HG03469 (cell line): ENCODE results near the gene RPL37A.
"Not testable (repeated sequence)": the region's sequence is repeated elsewhere in the genome, so short reads cannot be mapped to it uniquely, and the experiment has no call there.

Experiments used
- ATAC-seq: cut with Tn5 transposase; IDR thresholded peaks from one replicate; pipeline ENCODE4 v1.9.1; 2021; ENCODE audit warnings: mild to moderate bottlenecking, moderate library complexity, moderate number of reproducible peaks; ENCODE audit not compliant: unreplicated experiment

The RPL37A gene

DNA sequence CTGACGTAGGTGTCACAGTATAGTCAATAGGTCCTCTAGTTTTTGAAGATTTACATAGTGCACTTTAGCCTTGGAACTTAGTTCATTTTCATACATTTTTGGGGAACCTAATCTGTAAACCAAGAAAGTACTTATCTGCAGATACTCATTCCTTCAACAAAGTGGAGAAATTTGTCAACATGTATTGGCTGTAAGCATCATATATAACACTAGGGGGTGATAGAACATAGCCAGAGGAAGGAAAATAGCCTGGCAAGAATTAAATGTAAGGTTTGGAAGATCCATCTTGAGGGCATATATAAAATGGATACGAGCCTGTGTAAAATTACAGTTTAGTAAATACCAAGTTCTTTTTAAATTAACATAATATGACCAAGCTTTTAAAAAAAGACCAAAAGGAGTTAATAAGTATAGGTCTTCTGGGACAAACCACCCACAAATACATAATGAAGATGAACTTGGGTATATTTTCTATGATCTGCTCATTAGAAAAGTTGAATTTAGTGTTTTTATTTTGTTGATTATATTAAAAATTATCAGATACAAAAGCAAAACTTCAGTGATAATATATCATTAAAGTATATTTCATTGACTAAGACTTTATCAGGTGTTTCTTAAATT, 18.2 kb downstream of the RPL37A start:
- ATAC-seq, result no peak

DNA sequence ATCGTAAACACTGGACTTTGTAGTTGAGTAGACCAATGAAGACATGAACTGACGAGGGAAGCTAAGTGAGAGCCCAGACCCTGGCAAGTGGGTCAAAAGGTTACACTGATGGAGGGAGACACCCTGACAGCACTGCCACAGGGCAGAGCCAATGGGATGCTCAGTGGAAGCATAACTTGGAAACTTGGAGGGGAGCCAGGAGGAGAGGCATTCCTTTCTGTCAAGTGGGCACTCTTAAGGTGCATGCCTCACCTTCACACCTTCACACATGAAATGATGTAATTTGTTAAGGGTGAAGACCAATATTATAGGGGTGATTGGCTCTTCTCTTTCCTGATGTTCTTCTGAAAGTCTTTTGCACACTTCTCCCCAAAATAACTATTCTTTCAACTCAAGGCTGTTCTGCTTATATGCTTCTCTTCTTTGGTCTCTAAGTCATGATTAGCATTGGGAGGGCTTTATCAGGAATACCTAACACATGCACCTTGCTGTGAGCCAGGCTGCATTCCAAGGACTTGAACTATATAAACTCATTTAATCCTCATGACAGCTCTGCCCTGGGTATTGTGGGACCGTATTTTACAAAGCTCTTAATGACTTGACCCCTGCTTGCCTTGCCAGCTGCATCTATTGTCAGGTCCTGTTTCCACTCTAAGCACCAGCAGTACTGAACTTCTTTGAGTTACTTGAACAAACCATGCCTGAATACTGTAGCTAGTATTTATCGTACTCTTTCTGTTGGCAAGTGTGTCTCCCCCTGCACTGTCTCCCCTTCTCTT, 19.0 kb downstream of the RPL37A start:
- ATAC-seq, result no peak

DNA sequence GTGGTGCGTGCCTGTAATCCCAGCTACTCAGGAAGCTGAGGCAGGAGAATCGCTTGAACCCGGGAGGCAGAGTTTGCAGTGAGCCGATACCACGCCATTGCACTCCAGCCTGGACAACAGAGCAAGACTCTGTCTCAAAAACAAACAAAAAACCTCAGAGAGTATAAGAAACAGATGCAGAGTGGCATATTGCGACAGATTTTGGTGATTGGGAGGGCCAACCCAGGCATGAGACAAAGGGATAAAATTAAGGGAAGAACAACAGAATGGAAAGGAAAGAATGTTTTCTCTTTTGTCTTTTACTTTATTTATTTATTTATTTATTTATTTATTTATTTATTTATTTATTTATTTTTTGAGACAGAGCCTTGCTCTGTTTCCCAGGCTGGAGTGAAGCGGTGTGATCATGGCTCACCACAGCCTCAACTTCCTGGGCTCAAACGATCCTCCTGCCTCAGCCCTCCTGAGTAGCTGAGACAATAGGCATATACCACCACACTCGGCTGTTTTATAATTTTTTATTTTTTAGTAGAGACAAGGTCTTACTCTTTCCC, 20.0 kb downstream of the RPL37A start:
- ATAC-seq, result not testable (repeated sequence)

DNA sequence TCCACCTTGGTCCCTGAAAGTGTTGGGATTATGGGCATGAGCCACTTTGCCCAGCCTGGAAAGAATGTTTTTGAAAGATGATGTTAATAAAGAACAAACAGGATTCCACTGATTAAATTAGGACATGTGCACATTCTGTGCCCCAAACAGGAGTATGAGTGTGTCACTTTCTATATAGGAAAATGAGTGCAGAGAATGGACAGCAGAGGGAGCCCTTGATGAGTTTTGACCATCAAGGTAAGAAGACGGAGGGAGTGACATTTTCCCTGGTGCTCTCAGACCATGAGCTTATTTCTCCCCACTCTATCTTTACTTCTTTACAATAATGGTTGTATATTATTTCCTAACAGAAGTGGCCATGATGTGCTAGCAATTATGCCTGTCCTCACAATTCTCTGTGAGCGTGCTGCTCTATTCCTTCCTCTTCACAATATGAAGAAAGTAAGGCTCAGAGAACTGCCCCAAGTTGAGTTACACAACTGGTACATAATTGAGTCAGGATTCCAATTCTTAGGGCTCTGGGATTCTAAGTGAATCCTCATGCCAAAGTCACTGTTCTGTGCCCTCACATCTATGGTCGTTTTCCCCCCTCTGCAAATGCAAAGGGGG, 20.6 kb downstream of the RPL37A start:
- ATAC-seq, result no peak

DNA sequence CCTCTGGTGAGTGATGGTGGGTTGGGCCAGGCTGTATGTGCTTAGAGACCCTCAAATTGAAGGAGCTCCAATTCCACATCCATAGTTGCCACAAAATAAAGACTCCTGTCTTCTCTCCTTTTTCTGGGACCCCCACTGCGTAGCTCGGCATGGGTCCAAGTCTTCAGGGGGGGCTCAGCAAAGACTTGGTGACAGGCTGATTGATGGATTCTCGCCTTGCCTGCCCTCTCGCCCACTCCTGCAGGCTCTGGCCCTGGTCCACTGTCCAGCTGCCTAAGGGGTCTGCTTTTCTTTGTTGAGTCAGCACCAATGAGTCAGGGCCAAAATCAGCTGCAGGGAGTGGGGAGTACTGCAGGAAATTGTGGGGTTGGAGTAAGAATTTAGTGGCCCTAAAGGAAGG, 21.5 kb downstream of the RPL37A start:
- no peak for ATAC-seq

DNA sequence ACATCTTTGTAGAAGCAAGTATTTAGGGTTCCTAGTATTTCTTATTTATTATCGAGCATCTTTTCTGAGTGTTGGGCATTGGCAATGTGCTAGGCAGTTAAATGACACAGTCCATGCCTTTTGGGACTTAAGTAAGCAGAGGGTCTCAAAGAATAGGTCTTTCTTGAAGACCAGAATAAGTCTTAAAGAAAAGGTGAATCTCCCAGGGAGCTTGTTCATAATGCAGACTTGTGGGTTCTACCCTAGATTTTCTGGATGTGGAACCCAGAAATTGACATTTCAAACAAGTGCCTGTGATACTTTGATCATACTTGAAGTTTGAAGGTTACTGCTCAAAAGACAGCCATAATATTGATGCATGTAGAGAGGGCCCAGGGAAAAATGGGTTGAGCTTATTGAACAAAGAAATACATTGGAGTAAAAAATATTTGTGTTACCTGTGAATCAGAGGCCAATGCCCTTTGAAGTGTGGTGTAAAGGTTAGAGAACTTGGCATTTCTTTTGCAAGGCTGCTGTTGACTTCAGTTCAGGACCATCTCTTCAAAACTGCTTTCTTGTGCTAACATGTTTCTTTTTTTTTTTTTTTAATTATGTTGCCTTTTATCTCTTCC, 24.4 kb downstream of the RPL37A start:
- ATAC-seq, result no peak

DNA sequence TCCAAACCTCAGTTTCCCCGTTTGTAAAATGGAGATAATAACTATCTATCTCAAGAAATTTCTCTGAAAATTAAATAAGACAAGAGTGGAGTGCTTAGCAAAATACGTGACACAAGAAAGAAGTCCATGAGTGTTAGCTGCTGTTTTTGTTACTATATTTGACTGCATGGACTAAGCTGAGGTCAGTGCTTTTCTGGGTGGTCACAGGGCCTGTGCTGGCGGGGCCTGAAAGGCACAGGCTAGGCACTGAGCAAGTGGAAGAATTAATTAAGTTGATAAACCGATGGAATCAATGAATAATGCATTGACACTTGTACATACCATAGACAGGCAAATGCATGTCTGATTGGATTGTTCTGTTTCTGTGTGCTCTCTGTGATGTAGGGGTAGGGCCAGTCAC, 27.3 kb downstream of the RPL37A start:
- no peak for ATAC-seq

DNA sequence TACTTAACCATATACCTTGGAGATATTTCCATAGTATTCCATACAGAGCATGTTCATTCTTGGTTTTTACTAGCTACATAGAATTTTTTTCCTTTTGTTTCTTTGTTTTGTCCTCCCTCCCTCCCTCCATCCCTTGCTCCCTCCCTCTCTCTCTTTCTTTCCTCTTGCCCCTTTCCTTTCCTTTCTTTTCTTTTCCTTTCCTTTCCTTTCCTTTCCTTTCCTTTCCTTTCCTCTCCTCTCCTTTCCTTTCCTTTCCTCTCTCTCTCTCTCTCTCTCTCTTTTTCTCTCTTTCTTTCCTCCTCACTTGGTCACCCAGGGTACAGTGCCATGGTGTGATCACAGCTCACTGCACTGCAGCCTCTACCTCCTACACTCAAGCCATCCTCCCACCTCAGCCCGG, 28.3 kb downstream of the RPL37A start:
- no peak for ATAC-seq

DNA sequence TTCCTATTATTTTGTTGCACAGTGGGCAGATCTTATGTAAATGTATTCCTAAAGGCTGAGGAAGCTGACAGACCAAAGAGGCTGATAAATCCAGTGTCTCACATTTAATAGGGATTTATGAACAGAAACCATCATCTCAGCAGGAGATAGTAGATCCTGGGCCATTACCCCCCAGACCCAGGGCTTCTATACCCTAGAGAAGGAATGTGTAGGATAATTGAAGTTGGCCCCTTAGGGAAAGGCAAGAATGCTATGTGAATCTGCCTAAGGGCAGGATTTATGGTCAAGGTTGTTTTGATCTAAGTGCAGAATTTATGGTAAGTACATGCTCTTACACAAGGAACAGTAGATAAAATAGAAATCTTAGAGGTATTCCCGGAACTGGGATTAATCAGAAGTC, 29.0 kb downstream of the RPL37A start:
- ATAC-seq, result no peak

DNA sequence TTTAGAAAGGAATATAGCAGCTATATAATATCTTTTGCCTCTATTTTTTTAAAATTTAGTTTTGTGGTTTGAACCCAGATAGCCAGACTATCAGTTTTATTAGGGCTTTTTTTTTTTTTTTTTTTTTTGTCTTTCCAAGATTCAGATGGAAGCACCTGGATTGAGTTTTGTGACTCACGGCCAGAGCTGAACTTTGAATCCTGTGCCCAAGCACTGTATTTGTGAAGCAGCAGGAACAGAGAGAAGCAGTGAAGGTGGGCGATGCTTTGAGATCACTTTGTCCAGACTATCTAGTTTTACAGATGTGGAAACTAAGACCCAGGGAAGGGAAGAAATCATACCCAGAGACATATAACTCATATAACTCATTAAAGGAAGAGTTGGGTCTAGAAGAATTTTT, 33.9 kb downstream of the RPL37A start:
- no peak for ATAC-seq

DNA sequence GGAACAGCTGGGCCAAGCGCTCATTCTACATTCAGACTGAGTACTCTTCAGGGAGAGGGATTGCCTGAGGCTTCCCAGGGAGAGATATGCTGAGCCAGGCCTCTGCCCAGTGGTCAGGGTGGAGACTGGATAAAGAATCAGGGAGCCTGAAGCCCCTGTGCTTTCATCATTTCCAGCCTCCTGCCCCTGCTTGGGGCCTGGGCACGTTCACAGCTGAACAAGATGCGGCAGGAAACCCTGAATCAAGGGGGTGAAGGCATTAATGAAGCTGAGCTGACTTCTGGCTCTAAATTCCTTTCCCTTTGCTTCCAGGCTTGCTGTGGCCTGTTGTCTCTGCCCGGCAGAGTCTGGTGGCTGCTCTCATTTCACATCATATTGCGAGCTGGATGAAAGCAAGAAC, 35.0 kb downstream of the RPL37A start:
- ATAC-seq, result no peak

DNA sequence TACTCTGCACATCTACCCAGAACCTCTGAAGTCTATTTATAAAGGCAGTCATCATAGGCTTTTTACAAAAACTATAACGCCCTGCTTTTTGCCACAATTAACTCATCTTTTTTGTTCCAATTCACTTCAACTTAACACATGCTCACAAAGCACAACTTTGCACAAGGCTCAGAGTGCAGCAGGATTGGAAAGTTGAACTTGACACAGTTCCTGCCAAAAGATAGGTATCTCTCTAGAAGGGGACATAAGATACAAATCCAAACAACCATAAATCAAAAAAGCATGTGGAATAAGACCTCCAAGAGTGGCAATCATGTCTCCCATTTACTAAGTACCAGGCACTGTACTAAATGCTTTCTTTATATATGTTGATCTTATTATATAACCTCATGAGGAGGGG, 36.2 kb downstream of the RPL37A start:
- no peak for ATAC-seq

DNA sequence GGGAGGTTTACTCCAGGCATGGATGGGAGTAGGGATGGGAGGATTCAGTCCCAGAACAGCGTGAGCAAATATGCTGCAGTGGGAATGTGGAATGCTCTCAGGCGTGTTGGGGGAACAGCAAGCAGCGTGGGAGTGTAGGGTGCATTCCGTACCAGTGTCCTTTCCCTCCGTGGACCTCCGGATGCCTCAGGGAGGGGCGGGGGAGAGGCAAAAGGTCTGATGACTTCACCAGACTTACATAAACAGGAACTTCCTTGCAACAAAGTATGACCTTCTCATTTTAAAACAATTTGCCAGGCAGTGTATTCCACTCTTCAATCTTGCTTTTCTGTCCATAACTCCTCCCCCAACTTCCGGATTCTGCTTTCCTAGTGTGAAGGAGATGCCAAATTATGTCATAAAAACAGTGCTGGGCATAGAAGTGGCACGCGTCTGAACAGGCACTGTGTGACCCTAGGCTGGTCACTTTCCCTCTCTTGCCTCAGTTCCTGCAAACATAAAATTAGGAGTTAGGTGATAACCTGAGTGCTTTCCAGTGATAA, 36.9 kb downstream of the RPL37A start:
- ATAC-seq, result no peak

DNA sequence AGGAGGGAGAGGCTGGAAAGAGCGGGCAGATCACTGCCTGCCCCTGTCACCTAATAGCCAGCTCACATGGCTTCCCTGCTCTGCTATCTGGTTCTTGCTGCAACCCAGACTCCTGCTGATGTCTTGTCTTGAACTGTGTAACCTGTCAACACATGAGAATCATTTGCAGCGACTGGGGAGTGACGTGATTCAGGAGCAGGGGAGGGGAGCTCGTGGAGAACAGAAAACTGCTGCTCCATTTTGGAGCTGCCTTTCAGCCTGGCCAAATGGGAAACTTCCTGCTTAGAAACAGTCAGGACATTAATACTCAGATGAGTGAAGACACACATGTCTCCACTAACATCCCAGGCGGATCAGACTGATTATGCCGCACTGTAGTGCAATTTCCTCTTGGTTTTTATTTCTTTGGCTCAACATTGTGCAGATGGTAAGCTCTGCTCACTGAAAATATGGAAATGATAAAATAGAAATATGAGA, 38.1 kb downstream of the RPL37A start:
- no peak for ATAC-seq

DNA sequence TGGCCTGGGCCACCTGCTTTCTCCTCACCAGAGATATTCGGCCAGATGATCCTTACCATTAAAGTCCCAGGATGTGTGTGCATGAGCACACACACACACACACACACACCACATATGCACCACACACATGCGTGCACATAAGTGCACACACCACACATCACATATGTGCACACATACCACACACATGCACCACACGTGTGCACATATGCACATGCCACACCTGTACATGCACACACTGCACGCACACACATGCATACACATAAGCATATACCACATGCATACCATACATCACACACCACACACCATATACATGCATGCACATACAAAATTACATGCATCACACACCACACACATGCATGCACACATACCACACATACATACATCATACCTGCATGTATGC, 38.7 kb downstream of the RPL37A start:
- no peak for ATAC-seq

DNA sequence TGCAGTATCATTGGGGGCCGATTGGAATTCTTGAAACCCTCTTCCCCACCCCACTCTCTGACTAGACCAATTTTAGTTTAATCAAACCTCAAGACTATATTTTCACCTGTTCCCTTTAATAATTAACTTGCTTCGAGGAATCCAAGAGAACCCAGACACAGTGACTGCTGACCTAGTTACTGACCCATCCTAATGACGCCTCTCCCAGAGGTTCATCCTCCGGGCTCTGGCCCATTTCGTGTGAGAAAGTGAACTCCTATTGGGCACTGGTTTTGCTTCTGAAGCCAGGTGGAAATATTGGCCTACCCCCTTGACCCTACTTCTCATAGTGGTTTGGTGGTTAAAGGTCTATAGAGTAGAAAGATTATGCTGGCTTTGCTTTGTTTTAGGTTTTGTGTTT, 39.9 kb downstream of the RPL37A start:
- ATAC-seq, result no peak

DNA sequence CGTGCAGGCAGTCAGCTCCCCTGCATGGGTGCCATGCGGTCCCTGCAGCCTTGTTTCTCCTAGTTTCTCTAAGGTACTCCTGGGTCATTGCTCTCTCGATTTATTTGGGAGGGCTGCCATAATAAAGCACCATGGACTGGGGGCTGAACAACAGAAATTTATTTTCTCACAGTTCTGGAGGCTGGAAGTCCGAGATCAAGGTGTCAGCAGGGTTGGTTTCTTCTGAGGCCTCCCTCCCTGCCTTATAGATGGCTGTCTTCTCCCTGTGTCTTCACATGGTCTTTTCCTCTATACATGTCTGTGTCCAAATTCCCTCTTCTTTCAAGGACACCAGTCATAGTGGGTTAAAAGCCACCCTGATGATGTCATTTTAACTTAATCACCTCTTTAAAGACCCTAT, 40.5 kb downstream of the RPL37A start:
- no peak for ATAC-seq

DNA sequence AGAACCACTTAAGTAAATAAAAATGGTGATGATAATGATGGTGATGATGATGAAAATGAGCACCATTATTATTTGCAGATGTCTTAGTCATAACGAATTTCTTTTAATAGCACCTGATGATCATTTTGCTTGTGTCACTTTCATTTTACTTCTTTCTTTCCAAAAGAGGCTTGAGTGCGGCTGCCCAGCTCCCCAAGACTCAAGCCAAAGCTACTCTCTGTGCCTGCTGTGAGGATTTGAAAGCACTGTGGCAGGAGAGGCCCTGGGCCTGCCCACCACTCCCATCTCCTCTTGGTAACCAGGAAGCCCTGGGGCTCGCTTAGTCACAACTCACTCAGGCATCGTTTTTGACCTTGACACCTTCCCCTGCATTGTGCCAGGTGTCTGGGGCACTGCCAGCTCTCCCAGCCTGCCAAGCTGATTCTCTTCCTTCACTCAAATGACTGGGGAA, 41.2 kb downstream of the RPL37A start:
- no peak for ATAC-seq

DNA sequence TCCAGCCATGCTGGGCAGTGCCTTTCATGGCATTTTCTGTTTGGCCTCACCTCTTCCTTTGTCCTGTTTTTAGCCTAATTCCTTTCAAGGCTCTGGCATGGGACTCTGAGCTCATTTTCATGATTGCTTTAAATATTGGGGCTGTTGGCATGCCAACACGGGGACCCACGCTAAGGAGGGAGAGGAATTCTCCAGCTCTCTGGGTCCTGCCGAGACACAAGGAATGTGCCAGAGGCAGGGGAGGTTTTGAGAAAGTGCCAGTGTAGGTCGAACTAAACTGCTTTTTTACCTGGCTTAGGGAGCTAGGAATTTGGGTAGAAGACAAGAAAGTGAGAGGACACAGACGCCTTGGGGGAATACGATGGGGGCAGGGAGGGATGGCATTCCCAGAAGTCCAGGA, 42.3 kb downstream of the RPL37A start:
- no peak for ATAC-seq

DNA sequence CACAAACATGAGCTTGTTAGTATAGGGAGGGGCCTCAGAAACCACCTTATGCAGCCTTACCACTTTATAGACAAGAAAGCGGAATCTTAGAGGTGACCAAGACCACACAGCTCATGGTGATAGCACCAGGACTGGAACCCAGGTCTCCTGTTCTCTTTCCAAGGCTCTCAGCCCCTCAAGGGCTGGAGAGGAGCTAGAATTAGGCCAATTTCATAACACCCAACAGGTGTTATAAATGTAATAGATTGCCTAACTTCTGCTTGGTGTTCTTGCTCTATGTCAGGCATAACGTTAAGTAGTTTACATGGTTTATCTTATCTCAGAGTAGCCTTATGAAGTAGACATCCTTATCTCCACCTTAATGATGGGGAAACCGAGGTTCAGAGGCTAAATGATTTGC, 42.9 kb downstream of the RPL37A start:
- ATAC-seq, result no peak

DNA sequence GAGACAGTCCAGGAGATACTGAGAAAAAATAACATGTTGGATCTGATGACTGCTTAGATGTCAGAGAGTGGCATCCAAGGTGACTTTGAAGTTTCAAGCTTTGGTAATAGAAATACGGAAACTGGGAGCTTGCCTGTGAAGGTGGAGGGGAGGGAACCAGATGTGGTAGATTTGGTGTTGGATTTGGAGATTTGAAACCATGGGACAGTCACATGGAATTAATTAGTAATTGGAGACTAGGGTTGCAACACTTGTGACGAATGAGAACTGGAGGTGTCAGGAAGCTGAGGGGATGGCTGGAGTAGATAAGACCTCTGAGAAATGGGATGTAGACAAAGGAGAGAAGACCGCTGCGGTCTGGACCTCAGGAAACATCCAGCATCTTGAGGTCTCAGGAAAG, 46.7 kb downstream of the RPL37A start:
- ATAC-seq, result no peak
